B cell (primary cell): Measurements from ENCODE around the gene PCDHGB2. TPM values are rescaled to one million over a fixed set of nuclear protein-coding genes. Genes with fewer than 3 reads are reported as not detected.

Experiments used
- ATAC-seq: fragments of 200-7000 bp; cut with Tn5 transposase; one replicate; pipeline ENCODE4 v1.10.0; 2021; ENCODE audit warnings: low read depth, mild to moderate bottlenecking, moderate number of reproducible peaks, moderate library complexity
- CTCF ChIA-PET: fragments of 350-600 bp; sonication (Branson Sonifier 250); formaldehyde crosslinking; loops from one replicate; lab custom pipeline; 2021; ENCODE audit warnings: antibody characterized with exemption, inconsistent platforms; lab: Charles Lee
- POLR2A ChIA-PET: fragments of 350-600 bp; sonication (Branson Sonifier 250); formaldehyde crosslinking; loops from one replicate; lab custom pipeline; 2021; ENCODE audit warnings: antibody characterized with exemption; lab: Charles Lee
- DNase-seq: peaks from one replicate; pipeline ENCODE4 v3.0.0; 2013
- H2AFZ ChIP-seq: 2 replicates; pipeline ENCODE4 v1.6.1; 2012; ENCODE audit warnings: mild to moderate bottlenecking, low read depth, low read length; ENCODE audit not compliant: insufficient read depth, poor library complexity, severe bottlenecking
- H3K27ac ChIP-seq, 2 donors: 1 replicate in 1 of 2; 2 replicates in 1 of 2; pipeline ENCODE4 v1.5.1; 2012 to 2013; ENCODE audit warnings: low read length in 2 of 2, mild to moderate bottlenecking in 2 of 2, moderate library complexity in 1 of 2
- H3K27me3 ChIP-seq, 4 experiments: fragments of 200-600 bp in 1 of 4; sonication (generic) in 1 of 4; replicated peaks in 1 of 4; 1 replicate in 2 of 4; 2 replicates in 2 of 4; pipeline versions ENCODE4 v1.6.1 to v1.7.0; 2013 to 2016; ENCODE audit warnings: low read length in 3 of 4, mild to moderate bottlenecking in 2 of 4, mixed read lengths in 1 of 4, moderate library complexity in 1 of 4; ENCODE audit not compliant: insufficient read depth in 4 of 4, control insufficient read depth in 3 of 4; ENCODE audit errors: control extremely low read depth in 1 of 4
- H3K36me3 ChIP-seq, 2 experiments: replicated peaks in 1 of 2; 1 replicate in 1 of 2; 2 replicates in 1 of 2; pipeline versions ENCODE4 v1.6.1 to v1.7.1; 2013; ENCODE audit warnings: low read length in 1 of 2; ENCODE audit not compliant: insufficient read depth in 2 of 2, control insufficient read depth in 1 of 2; ENCODE audit errors: control extremely low read depth in 1 of 2, extremely low read depth in 1 of 2
- H3K4me1 ChIP-seq, 2 donors: fragments of 200-600 bp in 1 of 2; sonication (generic) in 1 of 2; 1 replicate in 1 of 2; 2 replicates in 1 of 2; pipeline versions ENCODE4 v1.5.1 to v1.6.1; 2013 to 2017; ENCODE audit warnings: low read length in 2 of 2; ENCODE audit not compliant: control insufficient read depth in 2 of 2, insufficient read depth in 2 of 2
- H3K4me2 ChIP-seq: replicated peaks from 2 replicates; pipeline ENCODE3; 2012; ENCODE audit warnings: mild to moderate bottlenecking, low read depth, low read length; ENCODE audit not compliant: poor library complexity, severe bottlenecking
- H3K4me3 ChIP-seq, 5 experiments: fragments of 200-600 bp in 1 of 5; sonication (generic) in 1 of 5; 1 replicate in 3 of 5; 2 replicates in 2 of 5; pipeline versions ENCODE4 v1.5.1 to v1.7.0; 2011 to 2016; ENCODE audit warnings: low read length in 4 of 5, mild to moderate bottlenecking in 4 of 5, low read depth in 2 of 5, control low read depth in 1 of 5, moderate library complexity in 1 of 5; ENCODE audit not compliant: insufficient read depth in 1 of 5; ENCODE audit errors: control extremely low read depth in 1 of 5, extremely low read depth in 1 of 5
- H3K79me2 ChIP-seq: fragments of 200-600 bp; sonication (generic); one replicate; pipeline ENCODE4 v1.6.0; 2016; ENCODE audit warnings: low read length; ENCODE audit not compliant: control insufficient read depth, insufficient read depth
- H3K9ac ChIP-seq: fragments of 200-600 bp; sonication (generic); 2 replicates; pipeline ENCODE4 v1.6.1; 2017; ENCODE audit warnings: mild to moderate bottlenecking, low read length, moderate library complexity
- H3K9me3 ChIP-seq, 3 donors: one replicate each; pipeline versions ENCODE4 v1.6.1 to v1.7.1; 2013; ENCODE audit warnings: low read length in 2 of 3; ENCODE audit not compliant: control insufficient read depth in 2 of 3, insufficient read depth in 1 of 3; ENCODE audit errors: control extremely low read depth in 1 of 3
- H4K20me1 ChIP-seq: 2 replicates; pipeline ENCODE4 v1.6.0; 2012; ENCODE audit warnings: mild to moderate bottlenecking, low read length; ENCODE audit not compliant: insufficient read depth, control insufficient read depth, poor library complexity, severe bottlenecking
- H3K27ac Mint-ChIP-seq: one replicate; pipeline ENCODE4 v1.8.0; 2021; ENCODE audit warnings: mixed read lengths
- H3K27me3 Mint-ChIP-seq: one replicate; pipeline ENCODE4 v1.8.0; 2021; ENCODE audit warnings: mixed read lengths
- H3K4me1 Mint-ChIP-seq: one replicate; pipeline ENCODE4 v1.8.0; 2021; ENCODE audit warnings: mixed read lengths
- H3K4me3 Mint-ChIP-seq: one replicate; pipeline ENCODE4 v1.8.0; 2021; ENCODE audit warnings: mixed read lengths
- H3K9me3 Mint-ChIP-seq: one replicate; pipeline ENCODE4 v1.8.0; 2022; ENCODE audit warnings: mixed read lengths; ENCODE audit not compliant: insufficient read depth
- EZH2 ChIP-seq: IDR thresholded peaks from 2 replicates; pipeline ENCODE4 v1.6.1; 2012; ENCODE audit warnings: borderline replicate concordance, low read depth, mild to moderate bottlenecking, moderate library complexity, low read length; ENCODE audit not compliant: insufficient read depth, poor library complexity, severe bottlenecking
- WGBS: methylation state at CpG from one replicate; pipeline ENCODE4 v1.1.5; 2013; ENCODE audit warnings: missing lambda C conversion rate; ENCODE audit not compliant: insufficient coverage; 5-methylcytosine and 5-hydroxymethylcytosine counted together
- intact Hi-C: fragments of 100-400 bp; cut with micrococcal nuclease; formaldehyde crosslinking; loops from one replicate; pipeline ENCODE4 v1.10.0; 2022
- polyA plus RNA-seq: library from polyadenylated mRNA; depleted of rRNA; stranded (reverse); fragments of >200 nt; gene quantifications from 2 replicates; pipeline ENCODE4 v1.2.3, GENCODE V29; 2012
- total RNA-seq, 2 donors: library from RNA; stranded (reverse); fragments of 120-200 nt in 1 of 2; gene quantifications; 1 replicate in 1 of 2; 2 replicates in 1 of 2; pipeline versions ENCODE4 v1.2.3 to v1.2.4, GENCODE V29; 2013 to 2022
- TF ChIP-seq, protein P1 (sequence below): fragments of 200-600 bp; IDR thresholded peaks from one replicate; pipeline ENCODE4 v1.8.0; 2022; ENCODE audit warnings: antibody characterized with exemption, mild to moderate bottlenecking

PCDHGB2 gene
- total and polyA plus RNA-seq, 2 donors (not counting 1 experiment from before 2014, with no cell fraction given) = 0.66 to 3.9 TPM

DNA sequence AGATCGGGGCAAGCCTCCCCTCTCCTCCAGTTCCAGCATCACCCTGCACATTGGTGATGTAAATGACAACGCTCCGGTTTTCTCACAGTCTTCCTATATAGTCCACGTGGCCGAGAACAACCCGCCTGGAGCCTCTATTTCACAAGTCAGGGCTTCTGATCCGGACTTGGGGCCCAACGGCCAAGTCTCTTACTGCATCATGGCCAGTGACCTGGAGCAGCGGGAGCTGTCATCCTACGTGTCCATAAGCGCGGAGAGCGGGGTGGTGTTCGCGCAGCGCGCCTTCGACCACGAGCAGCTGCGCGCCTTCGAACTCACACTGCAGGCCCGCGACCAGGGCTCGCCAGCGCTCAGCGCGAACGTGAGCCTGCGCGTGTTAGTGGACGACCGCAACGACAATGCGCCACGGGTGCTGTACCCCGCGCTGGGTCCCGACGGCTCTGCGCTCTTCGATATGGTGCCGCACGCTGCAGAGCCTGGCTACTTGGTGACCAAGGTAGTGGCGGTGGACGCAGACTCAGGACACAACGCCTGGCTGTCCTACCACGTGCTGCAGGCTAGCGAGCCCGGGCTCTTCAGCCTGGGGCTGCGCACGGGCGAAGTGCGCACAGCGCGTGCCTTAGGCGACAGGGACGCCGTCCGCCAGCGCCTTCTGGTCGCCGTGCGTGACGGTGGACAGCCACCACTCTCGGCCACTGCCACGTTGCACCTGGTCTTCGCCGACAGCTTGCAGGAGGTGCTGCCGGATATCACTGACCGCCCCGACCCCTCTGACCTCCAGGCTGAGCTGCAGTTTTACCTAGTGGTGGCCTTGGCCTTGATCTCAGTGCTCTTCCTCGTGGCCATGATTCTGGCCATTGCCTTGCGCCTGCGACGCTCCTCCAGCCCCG is 29.6 kb downstream of the PCDHGB2 start:
- peaks cover 10% of the 10 kb centered on the region for H3K9me3 Mint-ChIP-seq
- no peak overlapping the region for H3K4me2 ChIP-seq
- H3K27ac ChIP-seq = no peak overlapping the region
- H3K79me2 ChIP-seq = no peaks in the 10 kb centered on the region
- whole genome bisulfite sequencing = 55% methylated on average over 77 of the region's 77 CpGs
- H3K27ac Mint-ChIP-seq = no peak overlapping the region
- H3K4me3 Mint-ChIP-seq = no peak overlapping the region
- H3K27me3 Mint-ChIP-seq = peaks cover 64% of the 10 kb centered on the region
- TF ChIP-seq, protein P1, sequence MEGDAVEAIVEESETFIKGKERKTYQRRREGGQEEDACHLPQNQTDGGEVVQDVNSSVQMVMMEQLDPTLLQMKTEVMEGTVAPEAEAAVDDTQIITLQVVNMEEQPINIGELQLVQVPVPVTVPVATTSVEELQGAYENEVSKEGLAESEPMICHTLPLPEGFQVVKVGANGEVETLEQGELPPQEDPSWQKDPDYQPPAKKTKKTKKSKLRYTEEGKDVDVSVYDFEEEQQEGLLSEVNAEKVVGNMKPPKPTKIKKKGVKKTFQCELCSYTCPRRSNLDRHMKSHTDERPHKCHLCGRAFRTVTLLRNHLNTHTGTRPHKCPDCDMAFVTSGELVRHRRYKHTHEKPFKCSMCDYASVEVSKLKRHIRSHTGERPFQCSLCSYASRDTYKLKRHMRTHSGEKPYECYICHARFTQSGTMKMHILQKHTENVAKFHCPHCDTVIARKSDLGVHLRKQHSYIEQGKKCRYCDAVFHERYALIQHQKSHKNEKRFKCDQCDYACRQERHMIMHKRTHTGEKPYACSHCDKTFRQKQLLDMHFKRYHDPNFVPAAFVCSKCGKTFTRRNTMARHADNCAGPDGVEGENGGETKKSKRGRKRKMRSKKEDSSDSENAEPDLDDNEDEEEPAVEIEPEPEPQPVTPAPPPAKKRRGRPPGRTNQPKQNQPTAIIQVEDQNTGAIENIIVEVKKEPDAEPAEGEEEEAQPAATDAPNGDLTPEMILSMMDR = no peak
- no peak for TF ChIP-seq EZH2
- H3K36me3 ChIP-seq = no peaks in the 10 kb centered on the region
- CTCF ChIA-PET = no interaction called here
- H3K4me1 Mint-ChIP-seq = peaks cover 3% of the 10 kb centered on the region
- H4K20me1 ChIP-seq = no peaks in the 10 kb centered on the region
- peaks cover 2 to 48% (median 30%) of the 10 kb centered on the region in 3 donors for H3K9me3 ChIP-seq
- H3K4me3 ChIP-seq = no peak overlapping the region
- no peak overlapping the region for H2AFZ ChIP-seq
- POLR2A ChIA-PET = no interaction called here
- H3K9ac ChIP-seq = no peak overlapping the region
- no peaks in the 10 kb centered on the region for H3K4me1 ChIP-seq
- H3K27me3 ChIP-seq = peaks cover 0 to 60% (median 37%) of the 10 kb centered on the region in 4 experiments
- DNase-seq = no peak
- ATAC-seq = no peak
- intact Hi-C loops = no loop called here
